ES-I3 (cell line): Measurements from ENCODE around the gene MED4.

ENCODE experiments used
- H3K36me3 ChIP-seq: 2 replicates; pipeline ENCODE4 v1.6.1; 2013; ENCODE audit warnings: mild to moderate bottlenecking, low read length, control low read depth, moderate library complexity; ENCODE audit not compliant: insufficient read depth
- H3K4me1 ChIP-seq: 2 replicates; pipeline ENCODE4 v1.6.1; 2013; ENCODE audit warnings: mild to moderate bottlenecking, control low read depth, low read length; ENCODE audit not compliant: insufficient read depth
- H3K9ac ChIP-seq: 2 replicates; pipeline ENCODE4 v1.6.1; 2013; ENCODE audit warnings: low read depth, mild to moderate bottlenecking, low read length, moderate library complexity
- H3K9me3 ChIP-seq: 2 replicates; pipeline ENCODE4 v1.6.1; 2013; ENCODE audit warnings: mild to moderate bottlenecking, low read length, moderate library complexity; ENCODE audit not compliant: control insufficient read depth, insufficient read depth

Gene MED4, protein sequence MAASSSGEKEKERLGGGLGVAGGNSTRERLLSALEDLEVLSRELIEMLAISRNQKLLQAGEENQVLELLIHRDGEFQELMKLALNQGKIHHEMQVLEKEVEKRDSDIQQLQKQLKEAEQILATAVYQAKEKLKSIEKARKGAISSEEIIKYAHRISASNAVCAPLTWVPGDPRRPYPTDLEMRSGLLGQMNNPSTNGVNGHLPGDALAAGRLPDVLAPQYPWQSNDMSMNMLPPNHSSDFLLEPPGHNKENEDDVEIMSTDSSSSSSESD

DNA sequence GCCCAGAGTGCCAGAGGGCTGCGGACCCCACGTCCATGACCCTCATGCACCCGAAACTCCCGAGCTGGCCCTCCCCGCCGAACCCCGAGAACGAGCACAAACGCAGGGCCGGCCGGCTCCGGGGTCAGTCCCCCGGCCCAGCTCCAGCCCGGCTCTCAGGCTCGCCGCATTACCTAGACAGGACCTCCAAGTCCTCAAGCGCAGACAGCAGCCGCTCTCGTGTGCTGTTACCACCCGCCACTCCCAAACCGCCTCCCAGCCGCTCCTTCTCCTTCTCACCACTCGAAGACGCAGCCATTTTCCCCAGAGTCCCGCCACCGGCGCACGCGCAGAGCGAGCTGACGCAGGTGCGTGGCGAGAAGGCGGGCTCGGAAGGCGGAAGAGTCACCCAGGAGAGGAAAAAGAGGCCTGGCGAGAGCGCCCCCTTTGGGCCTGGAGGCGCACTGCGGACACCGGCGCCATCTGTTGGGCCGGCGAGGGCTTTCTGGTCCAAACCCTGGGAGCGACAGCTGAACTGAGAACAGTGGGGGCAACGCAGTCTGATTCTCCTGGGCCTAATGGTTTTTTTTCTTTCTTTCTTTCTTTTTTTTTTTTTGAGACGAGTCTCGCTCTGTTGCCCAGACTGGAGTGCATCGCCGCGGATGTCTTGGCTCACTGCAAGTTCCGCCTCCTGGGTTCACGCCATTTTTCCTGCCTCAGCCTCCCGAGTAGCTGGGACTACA is at the start of gene MED4:
Gene MED4, minus strand, starts transcription at position 324 of the 722 bp plus-strand sequence. Its CDS starts 26 bp downstream, at position 298.
- Histone ChIP-seq H3K9me3 (no peaks in the 10 kb centered on the region), H3K36me3 (no peaks in the 10 kb centered on the region), H3K4me1 (peaks cover 21% of the 10 kb centered on the region), H3K9ac (peak within 1 kb of the TSS; percentile 89)

DNA sequence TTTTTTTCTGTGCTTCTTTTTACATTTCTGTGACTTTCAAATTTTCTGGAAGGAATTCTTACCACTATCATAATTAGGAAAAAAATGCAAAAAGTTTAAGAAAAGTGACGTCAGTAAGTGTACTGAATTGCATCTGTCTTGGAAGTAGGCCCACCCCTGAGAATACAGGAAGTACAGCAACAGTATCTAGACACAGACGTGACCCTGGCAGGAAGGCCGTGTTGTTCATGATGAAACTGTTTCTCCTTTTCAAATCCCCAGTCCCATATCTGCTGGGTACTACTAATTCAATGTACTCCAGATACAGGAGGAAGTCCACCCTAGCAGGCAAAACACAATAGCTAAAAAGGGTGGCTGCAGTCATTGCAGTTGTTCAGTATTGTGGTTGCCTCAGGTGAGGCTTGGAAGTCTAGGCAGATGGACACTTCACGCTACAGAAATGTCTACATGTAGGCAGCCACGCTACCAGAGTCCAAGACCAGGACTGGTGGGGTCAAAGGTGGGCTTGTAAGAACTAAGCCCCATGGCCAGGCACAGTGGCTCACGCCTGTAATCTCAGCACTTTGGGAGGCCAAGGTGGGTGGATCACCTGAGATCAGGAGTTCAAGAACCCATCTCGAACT is 49.6 kb upstream of the MED4 start:
- Histone ChIP-seq H3K4me1 (no peaks in the 10 kb centered on the region), H3K9ac (no peak overlapping the region), H3K9me3 (no peaks in the 10 kb centered on the region), H3K36me3 (no peaks in the 10 kb centered on the region)

DNA sequence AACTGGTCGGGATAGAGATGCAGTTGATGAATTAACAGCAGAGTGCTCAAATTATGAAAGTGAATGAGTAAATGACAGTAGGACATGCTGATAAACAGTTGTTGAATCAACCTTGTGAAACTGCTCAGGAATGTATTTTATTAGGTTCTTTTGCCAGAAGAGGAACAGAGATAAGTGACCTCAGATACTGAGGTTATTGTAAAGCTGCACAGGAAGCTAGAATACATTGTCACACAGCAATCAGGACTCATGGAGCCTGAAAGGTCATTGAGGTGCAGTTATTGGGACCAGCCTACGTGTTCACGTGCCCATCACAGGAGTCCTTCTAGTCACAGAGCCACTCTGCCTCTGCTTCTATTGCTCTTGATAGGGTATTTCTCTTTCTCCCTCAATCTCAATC is 47.5 kb upstream of the MED4 start:
- no peaks in the 10 kb centered on the region; the same call in 1 of the 2 replicates for H3K9me3 ChIP-seq
- H3K4me1 ChIP-seq: no peaks in the 10 kb centered on the region
- no peak overlapping the region for H3K9ac ChIP-seq
- no peaks in the 10 kb centered on the region for H3K36me3 ChIP-seq

DNA sequence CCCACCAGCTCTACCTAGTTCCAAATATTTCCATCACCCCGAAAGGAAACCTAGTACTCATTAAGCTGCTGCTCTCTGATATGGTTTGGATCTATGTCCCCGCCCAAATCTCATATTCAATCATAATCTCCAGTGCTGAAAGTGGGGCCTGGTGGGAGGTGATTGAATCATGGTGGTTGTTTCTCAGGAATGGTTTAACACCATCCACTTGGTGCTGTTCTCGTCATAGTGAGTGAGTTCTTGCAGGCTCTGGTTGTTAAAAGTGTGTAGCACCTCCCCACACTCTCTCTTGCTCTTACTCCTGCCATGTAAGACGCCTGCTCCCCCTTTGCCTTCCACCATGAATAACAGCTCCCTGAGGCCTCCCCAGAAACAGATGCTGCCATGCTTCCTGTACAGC is 43.4 kb upstream of the MED4 start:
- no peaks in the 10 kb centered on the region for H3K36me3 ChIP-seq
- no peaks in the 10 kb centered on the region; the same call in 1 of the 2 replicates for H3K9me3 ChIP-seq
- H3K4me1 ChIP-seq: no peaks in the 10 kb centered on the region
- H3K9ac ChIP-seq: no peak overlapping the region

DNA sequence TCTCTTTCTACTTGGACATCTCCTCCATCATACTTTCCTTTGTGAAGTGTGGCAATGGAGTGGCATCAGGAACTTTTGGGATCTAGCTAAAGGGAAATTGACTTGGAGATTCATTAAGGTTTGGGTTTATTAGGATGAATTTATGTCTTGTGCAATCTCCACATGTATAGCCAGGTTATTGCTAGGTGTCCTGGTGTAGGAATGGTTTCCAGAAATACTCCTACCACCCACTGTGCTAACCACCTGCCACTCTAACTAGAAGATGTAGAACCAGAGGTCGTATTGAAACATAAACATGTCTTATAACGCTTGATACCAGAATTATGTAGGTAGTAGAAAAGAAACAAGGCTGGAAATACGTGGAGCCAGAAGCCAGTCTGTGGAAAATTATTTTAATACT is 38.1 kb upstream of the MED4 start:
- Histone ChIP-seq H3K9me3 (no peaks in the 10 kb centered on the region; the same call in 1 of the 2 replicates), H3K4me1 (no peaks in the 10 kb centered on the region)

DNA sequence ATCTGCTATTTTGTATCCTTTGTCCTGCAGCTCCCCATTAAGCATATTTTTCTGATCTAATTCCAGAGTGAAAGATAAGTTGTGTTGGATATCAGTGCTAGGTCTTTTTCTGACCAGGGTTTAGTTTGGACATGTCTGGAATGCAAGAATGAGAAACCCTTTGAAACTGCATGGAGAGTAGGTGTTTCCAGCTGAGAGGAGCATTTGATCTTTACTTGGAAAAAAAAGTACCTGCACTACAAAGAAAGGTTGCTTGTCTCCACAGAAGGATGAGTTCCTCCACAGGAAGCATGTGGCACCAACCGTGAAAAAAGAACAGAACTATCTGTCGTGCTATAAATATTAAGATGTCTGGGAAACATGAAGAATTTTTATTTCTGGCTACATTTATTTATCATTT is 36.6 kb upstream of the MED4 start:
- H3K36me3 ChIP-seq: no peaks in the 10 kb centered on the region
- peaks cover 9% of the 10 kb centered on the region for H3K4me1 ChIP-seq
- H3K9me3 ChIP-seq: no peaks in the 10 kb centered on the region
- no peak overlapping the region for H3K9ac ChIP-seq

More for the DNA sequence above, 38.1 kb upstream of the MED4 start:
- H3K9ac ChIP-seq: no peak overlapping the region
- no peaks in the 10 kb centered on the region for H3K36me3 ChIP-seq

DNA sequence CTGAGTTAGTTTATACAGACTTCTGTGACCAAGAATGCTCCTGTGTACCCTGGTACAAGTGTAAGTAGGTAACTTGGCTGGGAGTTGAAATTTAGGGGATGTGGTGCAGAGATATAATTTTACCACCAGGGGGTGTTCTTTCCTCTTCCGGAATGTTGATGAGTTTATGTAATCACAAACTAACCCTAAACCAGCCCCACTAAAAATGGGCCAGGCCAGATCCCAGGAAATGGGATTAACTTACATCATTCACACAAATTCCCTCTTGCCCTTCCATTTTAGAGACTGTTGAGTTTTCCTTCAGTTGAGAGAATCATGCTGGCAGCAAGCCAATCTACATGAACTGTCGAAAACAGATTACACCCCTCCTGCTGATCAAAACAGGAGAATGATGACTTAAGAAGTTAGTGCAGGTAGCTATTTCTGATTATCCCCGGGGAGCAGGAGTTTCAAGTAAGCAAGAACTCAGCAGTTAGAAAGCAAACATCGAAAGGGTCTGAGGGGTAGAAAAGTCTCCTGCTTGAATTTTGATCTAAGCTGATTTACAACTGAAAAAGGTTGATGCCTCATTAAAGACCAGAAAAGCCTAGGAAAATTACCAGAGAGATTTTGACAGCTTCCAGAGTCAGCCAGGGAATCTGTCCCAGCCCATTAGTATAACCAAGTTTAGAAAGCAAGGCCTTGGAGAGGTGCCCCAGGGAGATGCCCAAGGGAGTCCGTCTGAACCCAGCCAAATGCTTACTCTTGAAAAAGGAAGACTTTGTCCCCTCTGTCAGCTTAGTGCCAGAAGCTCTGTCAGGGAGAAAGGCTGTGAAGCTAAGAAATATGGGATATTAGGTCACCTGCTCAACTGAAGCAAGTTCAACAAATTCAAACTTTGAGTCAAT is 32.3 kb upstream of the MED4 start:
- Histone ChIP-seq H3K9ac (no peak overlapping the region), H3K4me1 (peaks cover 9% of the 10 kb centered on the region), H3K9me3 (no peaks in the 10 kb centered on the region), H3K36me3 (no peaks in the 10 kb centered on the region)

DNA sequence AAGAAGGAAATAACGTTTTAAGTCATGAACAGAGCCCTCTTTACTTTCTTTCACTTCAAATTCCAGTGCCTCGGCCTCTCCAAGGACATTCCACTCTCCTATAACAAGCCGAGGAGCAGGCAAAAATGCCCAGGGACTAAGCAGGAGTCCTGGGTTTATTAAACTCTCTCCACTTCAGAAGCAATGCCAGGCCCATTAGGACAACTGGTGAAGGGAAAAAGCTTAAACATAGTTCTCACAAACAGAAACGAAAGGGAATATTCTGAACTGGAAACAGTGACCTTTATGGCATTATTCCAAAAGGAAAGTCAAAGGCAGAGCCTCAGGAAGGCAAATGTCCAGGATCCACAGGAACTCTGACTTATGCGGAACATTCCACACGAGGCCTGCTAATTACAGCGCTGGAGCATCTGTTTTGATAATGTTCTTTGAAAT is 30.9 kb upstream of the MED4 start:
- Histone ChIP-seq H3K36me3 (no peaks in the 10 kb centered on the region), H3K9me3 (no peaks in the 10 kb centered on the region), H3K9ac (no peak overlapping the region), H3K4me1 (peaks cover 14% of the 10 kb centered on the region)

DNA sequence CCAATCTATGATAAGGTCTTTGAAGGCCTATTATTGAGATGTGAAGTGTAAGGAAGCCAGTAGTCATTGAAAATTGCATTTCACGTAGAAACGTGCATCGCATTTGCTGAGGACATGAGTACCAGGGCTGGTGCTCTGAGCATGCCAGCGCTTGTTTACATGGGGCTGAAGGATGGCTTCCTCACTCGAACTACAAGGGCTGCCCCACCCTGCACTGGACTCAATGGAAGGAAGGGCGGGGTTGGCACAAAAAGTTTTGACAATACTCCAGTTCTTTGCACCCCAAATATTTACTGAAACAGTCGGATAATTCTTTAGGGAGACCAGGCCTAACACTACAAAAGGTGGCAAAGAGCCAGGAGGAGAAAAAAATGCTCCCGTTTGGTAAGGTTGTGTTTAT is 28.9 kb upstream of the MED4 start:
- Histone ChIP-seq H3K9ac (no peak overlapping the region), H3K4me1 (peaks cover 14% of the 10 kb centered on the region), H3K36me3 (no peaks in the 10 kb centered on the region), H3K9me3 (no peaks in the 10 kb centered on the region)

DNA sequence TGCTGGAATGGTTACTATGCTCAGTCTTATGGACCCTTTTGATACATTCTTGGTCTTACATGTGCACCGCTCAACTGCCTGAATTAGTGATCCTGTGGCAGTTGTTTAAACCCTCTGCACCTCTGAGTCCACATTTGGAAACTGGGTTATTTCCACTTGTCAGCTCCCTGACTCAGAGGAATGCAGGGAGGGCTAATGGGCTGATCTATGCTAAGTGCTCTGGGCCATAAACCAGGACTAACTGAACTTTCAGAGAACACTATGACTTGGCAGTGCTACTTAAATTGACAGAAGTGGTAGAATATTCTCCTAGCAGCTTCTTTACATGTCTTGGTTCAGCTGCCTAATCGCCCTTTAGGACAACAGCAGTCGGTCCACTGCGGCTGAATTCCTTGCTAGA is 26.8 kb upstream of the MED4 start:
- H3K9ac ChIP-seq: no peak overlapping the region
- H3K4me1 ChIP-seq: peaks cover 5% of the 10 kb centered on the region; the same call in 1 of the 2 replicates
- H3K36me3 ChIP-seq: no peaks in the 10 kb centered on the region

DNA sequence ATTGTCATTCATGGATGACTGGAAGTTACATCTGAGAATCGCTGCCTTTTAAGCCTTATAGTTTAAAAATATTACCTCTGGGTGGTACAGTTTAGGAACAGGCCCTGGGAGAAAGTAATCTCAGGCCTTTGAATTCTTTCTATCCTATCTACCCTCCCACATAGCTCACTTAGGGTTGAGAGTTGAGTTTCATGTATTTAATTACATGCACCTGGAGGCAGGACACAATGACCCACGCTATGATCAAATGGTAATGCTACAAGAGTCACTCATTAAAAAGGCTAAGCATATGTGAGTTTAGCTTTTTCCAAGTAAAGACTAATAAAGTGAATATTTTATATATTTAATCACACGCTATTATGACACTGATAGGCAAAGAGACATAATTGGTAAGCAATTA is 25.3 kb upstream of the MED4 start:
- no peaks in the 10 kb centered on the region for H3K36me3 ChIP-seq
- no peaks in the 10 kb centered on the region for H3K9me3 ChIP-seq
- peaks cover 5% of the 10 kb centered on the region; the same call in 1 of the 2 replicates for H3K4me1 ChIP-seq
- no peak overlapping the region for H3K9ac ChIP-seq

More for the DNA sequence above, 26.8 kb upstream of the MED4 start:
- no peaks in the 10 kb centered on the region for H3K9me3 ChIP-seq

DNA sequence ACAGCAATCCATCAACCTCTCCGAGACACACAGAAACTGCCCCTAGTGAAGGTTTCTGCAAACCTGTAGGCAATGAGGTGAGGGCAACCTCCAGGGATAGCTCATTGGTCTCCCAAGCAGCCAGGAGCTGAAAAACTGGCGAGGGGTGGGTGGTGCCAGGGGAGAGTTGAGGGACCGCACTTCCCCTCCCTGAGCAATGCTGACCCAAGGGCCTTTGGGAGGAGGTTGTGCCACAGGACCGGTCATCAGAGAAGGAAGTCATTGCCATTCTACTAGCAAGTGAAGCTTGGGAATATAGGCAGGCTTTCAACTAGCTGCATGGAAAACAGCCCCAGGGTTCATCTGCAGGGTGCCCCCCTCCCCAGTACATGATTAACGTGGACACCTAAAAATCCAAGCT is 23.1 kb upstream of the MED4 start:
- no peaks in the 10 kb centered on the region for H3K36me3 ChIP-seq
- no peaks in the 10 kb centered on the region for H3K9me3 ChIP-seq
- peaks cover 5% of the 10 kb centered on the region; the same call in 1 of the 2 replicates for H3K4me1 ChIP-seq
- no peak overlapping the region for H3K9ac ChIP-seq

DNA sequence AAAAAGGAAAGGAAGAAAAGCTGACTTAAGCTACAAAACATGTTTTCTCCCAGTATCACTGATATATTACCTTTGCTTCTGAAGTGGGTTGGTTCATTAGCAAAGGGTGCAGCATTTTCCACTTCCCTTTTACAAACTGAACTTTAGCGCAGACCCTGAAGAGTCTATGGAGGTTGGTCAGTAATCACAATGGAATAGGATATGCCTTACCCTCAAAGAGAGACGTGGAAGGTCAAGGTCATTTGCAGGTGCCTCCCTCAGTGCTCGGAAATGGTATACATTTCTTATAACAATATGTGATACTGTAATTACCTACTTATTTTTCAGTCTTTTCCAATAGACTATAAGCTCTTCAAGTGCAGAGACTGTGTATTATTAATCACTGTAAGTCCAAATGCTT is 21.9 kb upstream of the MED4 start:
- no peaks in the 10 kb centered on the region for H3K36me3 ChIP-seq
- no peak overlapping the region for H3K9ac ChIP-seq
- no peaks in the 10 kb centered on the region for H3K9me3 ChIP-seq
- peaks cover 4% of the 10 kb centered on the region; the same call in 1 of the 2 replicates for H3K4me1 ChIP-seq

DNA sequence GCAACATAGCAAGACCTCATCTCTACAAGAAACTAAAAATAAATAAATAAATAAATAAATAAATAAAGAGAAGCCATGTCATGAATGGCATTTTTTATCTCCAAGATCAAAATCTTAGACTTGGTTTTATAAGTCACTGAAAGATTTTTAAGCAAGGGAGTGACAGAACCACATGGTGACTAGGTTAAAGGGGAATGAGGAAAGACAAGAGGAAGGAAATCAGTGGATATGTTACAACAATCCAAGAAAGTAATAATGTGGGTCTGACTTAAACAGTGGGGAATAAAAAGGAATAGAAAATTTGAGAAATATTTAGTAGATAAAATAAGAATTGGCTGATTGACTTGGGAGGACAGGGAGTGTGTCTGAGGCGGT is 18.8 kb upstream of the MED4 start:
- no peaks in the 10 kb centered on the region for H3K36me3 ChIP-seq

More for the DNA sequence above, 18.8 kb upstream of the MED4 start:
- Histone ChIP-seq H3K9ac (no peak overlapping the region), H3K4me1 (peaks cover 7% of the 10 kb centered on the region), H3K9me3 (no peaks in the 10 kb centered on the region)
